Parathyroid adenoma (tissue), 2 donors: ENCODE results near the gene TPD52L2.

Source experiments
- H2AFZ ChIP-seq: fragments of 300-600 bp; sonication (generic); one replicate; pipeline ENCODE4 v1.7.0; 2017; ENCODE audit warnings: antibody characterized with exemption, mild to moderate bottlenecking
- H3K27ac ChIP-seq: fragments of 300-600 bp; sonication (generic); one replicate; pipeline ENCODE4 v1.7.0; 2017
- H3K27me3 ChIP-seq: fragments of 300-600 bp; sonication (generic); one replicate; pipeline ENCODE4 v1.7.0; 2017; ENCODE audit warnings: low read length; ENCODE audit not compliant: control insufficient read depth, insufficient read depth
- H3K36me3 ChIP-seq: fragments of 300-600 bp; sonication (generic); one replicate; pipeline ENCODE4 v1.7.0; 2017; ENCODE audit warnings: low read length; ENCODE audit not compliant: control insufficient read depth, insufficient read depth
- H3K4me1 ChIP-seq: fragments of 300-600 bp; sonication (generic); one replicate; pipeline ENCODE4 v1.7.0; 2017; ENCODE audit warnings: control low read depth
- H3K4me2 ChIP-seq: fragments of 300-600 bp; sonication (generic); one replicate; pipeline ENCODE4 v1.7.0; 2017; ENCODE audit warnings: low read length
- H3K4me3 ChIP-seq: fragments of 300-600 bp; sonication (generic); one replicate; pipeline ENCODE4 v1.7.0; 2017; ENCODE audit warnings: low read depth, low read length
- H3K79me2 ChIP-seq: fragments of 300-600 bp; sonication (generic); one replicate; pipeline ENCODE4 v1.7.0; 2017; ENCODE audit warnings: control low read depth
- H3K9ac ChIP-seq: fragments of 300-600 bp; sonication (generic); one replicate; pipeline ENCODE4 v1.7.0; 2017; ENCODE audit warnings: mild to moderate bottlenecking
- H3K9me3 ChIP-seq: fragments of 300-600 bp; sonication (generic); one replicate; pipeline ENCODE4 v1.7.0; 2017; ENCODE audit warnings: low read length; ENCODE audit not compliant: control insufficient read depth
- TF ChIP-seq, protein P1 (sequence below): fragments of 300-600 bp; sonication (generic); IDR thresholded peaks from one replicate; pipeline ENCODE4 v1.7.0; 2017; ENCODE audit warnings: antibody characterized with exemption, mild to moderate bottlenecking
- donor health status: primary hyperparathyroidism.

Gene TPD52L2

DNA sequence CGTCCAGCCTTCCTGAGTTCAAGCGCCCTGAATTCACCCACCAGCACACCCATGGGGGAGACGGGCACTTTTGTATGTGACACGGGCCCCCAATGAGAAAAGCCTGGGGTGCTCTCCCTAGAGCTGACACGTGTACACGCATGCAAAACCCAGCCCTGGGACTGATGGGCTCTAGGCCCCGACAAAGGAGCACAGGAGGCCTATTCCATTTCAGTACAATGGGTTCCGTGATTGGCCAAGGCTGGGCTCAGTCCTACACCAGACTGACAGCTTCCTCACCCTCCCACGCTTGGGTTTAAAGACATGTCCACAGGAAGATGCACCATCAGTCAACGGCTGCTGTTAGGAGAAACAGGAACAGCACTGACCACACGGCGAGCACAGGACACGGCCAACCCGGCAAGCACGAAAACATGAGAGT is 42.8 kb upstream of the TPD52L2 start:
- peaks cover 58% of the 10 kb centered on the region for H3K79me2 ChIP-seq
- H3K9ac ChIP-seq: no peak overlapping the region
- no peak overlapping the region for H3K4me2 ChIP-seq
- no peaks in the 10 kb centered on the region for H3K9me3 ChIP-seq
- no peaks in the 10 kb centered on the region for H3K36me3 ChIP-seq
- no peak overlapping the region for H2AFZ ChIP-seq
- no peaks in the 10 kb centered on the region for H3K27me3 ChIP-seq
- no peak overlapping the region for H3K27ac ChIP-seq
- no peaks in the 10 kb centered on the region for H3K4me1 ChIP-seq
- TF ChIP-seq, protein P1, sequence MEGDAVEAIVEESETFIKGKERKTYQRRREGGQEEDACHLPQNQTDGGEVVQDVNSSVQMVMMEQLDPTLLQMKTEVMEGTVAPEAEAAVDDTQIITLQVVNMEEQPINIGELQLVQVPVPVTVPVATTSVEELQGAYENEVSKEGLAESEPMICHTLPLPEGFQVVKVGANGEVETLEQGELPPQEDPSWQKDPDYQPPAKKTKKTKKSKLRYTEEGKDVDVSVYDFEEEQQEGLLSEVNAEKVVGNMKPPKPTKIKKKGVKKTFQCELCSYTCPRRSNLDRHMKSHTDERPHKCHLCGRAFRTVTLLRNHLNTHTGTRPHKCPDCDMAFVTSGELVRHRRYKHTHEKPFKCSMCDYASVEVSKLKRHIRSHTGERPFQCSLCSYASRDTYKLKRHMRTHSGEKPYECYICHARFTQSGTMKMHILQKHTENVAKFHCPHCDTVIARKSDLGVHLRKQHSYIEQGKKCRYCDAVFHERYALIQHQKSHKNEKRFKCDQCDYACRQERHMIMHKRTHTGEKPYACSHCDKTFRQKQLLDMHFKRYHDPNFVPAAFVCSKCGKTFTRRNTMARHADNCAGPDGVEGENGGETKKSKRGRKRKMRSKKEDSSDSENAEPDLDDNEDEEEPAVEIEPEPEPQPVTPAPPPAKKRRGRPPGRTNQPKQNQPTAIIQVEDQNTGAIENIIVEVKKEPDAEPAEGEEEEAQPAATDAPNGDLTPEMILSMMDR: no peak
- H3K4me3 ChIP-seq: no peak overlapping the region

DNA sequence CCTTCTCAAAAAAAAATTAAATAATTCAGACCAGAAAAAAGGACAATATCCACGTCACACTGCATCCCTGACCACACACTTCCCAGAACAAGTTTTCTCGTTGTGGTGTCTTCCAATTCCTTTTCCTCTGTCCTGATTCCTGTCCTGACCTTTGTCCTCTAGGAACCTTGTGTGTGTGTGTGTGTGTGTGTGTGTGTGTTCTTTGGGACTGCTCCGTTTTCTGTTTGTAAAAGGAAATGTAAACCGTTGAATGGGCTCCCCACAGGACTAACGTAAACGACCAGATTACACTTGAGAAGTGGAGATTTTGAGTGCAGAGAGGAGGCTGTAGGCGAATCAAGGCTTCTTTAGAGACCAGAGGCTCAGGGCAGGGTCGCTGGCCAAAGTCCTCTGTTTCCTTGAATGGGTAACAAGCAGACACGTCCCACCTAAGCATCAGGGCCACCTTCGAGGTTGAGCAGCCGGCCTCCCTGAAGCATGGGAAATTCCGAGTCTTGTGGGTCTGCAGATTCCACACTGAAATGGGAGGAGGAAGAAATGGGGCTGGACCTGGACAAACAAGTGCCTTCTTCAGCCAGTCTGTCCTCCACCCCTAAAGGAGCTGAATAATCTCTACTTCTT is 41.3 kb upstream of the TPD52L2 start:
- H2AFZ ChIP-seq: no peak overlapping the region
- H3K36me3 ChIP-seq: no peaks in the 10 kb centered on the region
- H3K79me2 ChIP-seq: peaks cover 61% of the 10 kb centered on the region

DNA sequence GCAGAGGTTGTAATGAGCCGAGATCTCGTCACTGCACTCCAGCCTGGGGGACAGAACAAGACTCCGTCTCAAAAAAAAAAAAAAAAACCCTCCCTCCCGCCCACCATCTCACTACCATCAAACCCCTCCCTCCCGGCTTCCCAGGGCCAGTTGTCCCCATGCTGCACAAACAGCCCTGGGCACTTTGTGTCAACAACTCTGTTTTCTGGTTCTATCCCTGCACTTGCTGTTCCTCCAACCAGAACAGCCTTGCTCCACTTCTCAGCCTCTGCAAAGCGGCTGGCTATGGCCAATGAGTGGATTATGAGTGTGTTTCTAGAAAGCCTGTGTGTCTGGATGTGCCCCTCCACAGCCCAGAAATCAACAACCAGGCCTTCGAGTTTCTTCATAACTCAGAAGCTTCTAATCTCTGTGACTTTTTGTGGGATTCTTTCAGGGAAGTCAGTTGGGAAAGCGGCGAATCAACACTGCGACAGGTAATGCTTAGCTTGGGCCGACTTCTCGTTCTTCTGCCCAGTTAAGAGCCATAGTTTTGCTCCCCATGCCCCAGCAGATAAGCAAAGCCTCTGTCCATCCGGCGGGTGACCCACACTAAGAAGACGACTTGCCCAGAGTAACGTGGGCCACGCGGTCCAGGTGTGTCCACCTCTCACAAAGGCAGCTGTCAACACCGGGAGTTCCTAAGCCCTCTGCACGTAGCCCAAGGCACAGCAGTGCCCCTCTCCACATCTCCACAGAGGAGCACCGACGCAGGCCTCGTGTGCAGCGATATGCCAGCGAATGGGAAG is 39.5 kb upstream of the TPD52L2 start:
- Histone ChIP-seq H3K4me2 (no peak overlapping the region), H3K4me3 (no peak overlapping the region), H3K9ac (no peak overlapping the region), H3K27me3 (no peaks in the 10 kb centered on the region), H3K27ac (no peak overlapping the region), H3K4me1 (no peaks in the 10 kb centered on the region), H2AFZ (no peak overlapping the region), H3K9me3 (no peaks in the 10 kb centered on the region), H3K36me3 (no peaks in the 10 kb centered on the region), H3K79me2 (peaks cover 59% of the 10 kb centered on the region)
- TF ChIP-seq, protein P1: no peak

More for the DNA sequence above, 41.3 kb upstream of the TPD52L2 start:
- Histone ChIP-seq H3K27ac (no peak overlapping the region), H3K4me3 (no peak overlapping the region), H3K9me3 (no peaks in the 10 kb centered on the region), H3K4me1 (no peaks in the 10 kb centered on the region), H3K27me3 (no peaks in the 10 kb centered on the region), H3K4me2 (no peak overlapping the region), H3K9ac (no peak overlapping the region)
- TF ChIP-seq, protein P1: no peak

DNA sequence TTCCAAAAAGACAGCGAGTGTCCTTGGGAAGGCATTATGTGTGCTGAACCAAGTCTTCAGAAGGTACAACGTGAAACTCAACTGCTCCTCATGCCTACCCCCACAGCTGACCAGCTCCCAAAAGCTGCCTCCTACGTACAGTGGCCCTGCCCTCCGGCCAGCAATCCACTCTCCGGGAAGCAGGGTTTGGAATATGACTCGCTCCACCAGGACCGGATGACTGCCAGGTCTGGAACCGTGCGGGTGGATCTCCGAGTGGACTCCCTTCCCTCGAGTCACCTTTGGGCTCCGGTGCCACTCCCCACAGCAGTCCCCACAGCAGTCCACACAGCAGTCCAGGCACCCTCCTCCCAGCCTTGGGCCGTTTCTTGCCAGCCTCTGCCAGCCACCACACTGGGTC is 38.3 kb upstream of the TPD52L2 start:
- Histone ChIP-seq H3K9ac (no peak overlapping the region), H3K9me3 (no peaks in the 10 kb centered on the region), H3K4me2 (no peak overlapping the region), H3K36me3 (no peaks in the 10 kb centered on the region), H3K27me3 (no peaks in the 10 kb centered on the region), H2AFZ (no peak overlapping the region), H3K4me1 (no peaks in the 10 kb centered on the region), H3K4me3 (no peak overlapping the region), H3K27ac (no peak overlapping the region), H3K79me2 (peaks cover 55% of the 10 kb centered on the region)
- TF ChIP-seq, protein P1: no peak
